ENCODE measurements around the gene CHCHD10.

CHCHD10 gene

DNA sequence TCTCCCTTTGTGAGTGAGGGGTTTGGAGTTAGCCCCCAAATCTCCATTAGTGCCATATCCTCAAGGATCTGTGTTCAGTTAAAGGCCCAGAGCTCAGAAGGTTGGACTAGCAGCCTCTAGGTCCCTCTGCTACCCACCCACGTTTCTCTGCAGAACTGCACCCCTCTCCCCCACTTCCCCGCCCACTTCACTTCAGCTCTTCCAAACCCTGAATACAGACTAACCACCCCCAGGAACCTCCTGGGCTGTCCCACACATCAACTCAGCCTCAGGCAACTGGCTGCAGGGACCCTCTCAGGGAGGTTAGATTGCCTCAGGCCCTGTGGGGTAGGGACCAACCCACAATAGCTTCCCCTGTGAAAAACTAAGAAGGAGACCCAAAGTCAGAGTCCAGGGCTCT, 14.4 kb downstream of the CHCHD10 start:
- peaks cover 12% of the 10 kb centered on the region for H3K4me1 Mint-ChIP-seq
- peak overlapping the region; percentile 52 to 72 (median 68) for H3K4me3 Mint-ChIP-seq
- no peaks in the 10 kb centered on the region for H3K27me3 Mint-ChIP-seq (ENCODE audit: low read depth)
- TF ChIP-seq, protein P1, sequence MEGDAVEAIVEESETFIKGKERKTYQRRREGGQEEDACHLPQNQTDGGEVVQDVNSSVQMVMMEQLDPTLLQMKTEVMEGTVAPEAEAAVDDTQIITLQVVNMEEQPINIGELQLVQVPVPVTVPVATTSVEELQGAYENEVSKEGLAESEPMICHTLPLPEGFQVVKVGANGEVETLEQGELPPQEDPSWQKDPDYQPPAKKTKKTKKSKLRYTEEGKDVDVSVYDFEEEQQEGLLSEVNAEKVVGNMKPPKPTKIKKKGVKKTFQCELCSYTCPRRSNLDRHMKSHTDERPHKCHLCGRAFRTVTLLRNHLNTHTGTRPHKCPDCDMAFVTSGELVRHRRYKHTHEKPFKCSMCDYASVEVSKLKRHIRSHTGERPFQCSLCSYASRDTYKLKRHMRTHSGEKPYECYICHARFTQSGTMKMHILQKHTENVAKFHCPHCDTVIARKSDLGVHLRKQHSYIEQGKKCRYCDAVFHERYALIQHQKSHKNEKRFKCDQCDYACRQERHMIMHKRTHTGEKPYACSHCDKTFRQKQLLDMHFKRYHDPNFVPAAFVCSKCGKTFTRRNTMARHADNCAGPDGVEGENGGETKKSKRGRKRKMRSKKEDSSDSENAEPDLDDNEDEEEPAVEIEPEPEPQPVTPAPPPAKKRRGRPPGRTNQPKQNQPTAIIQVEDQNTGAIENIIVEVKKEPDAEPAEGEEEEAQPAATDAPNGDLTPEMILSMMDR (IDR thresholded peaks at IDR 0.05; ENCODE audit: unreplicated experiment in 3 of 3) = no peak
- H3K27ac Mint-ChIP-seq = peak overlapping the region in 1 of 3 experiments; percentile 51
- no peaks in the 10 kb centered on the region for H3K9me3 Mint-ChIP-seq
- no peaks in the 10 kb centered on the region for H3K36me3 Mint-ChIP-seq (ENCODE audit: low read depth)

DNA sequence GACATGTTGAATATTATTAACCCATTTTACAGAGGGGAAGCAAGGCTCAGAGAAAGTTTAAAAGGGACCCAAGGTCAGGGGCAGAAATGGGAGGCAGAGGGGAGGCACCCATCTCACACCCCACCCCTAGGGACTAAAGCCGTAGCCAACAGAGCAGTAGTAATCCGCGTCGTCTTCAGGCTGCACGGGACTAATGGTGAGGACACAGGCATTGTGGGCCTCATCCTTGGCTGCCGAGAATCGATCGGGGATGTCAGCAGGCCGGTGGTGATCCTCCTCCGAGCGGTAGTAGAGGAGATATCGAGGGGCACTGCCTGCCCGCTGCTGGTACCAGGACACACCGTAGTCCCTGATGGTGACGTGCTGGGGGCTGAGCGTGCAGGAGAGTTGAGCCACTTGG, 15.0 kb downstream of the CHCHD10 start:
- Mint-ChIP-seq H3K9me3 (no peaks in the 10 kb centered on the region), H3K27me3 (ENCODE audit: low read depth) (no peaks in the 10 kb centered on the region), H3K27ac (peak overlapping the region in 2 of 3 experiments; percentile 78 to 88), H3K36me3 (ENCODE audit: low read depth) (no peaks in the 10 kb centered on the region), H3K4me3 (peak overlapping the region; percentile 69 to 83 (median 79)), H3K4me1 (peaks cover 12% of the 10 kb centered on the region)
- TF ChIP-seq, protein P1 (IDR thresholded peaks at IDR 0.05; ENCODE audit: unreplicated experiment in 3 of 3) = no peak

GRCh38 chr22:23752090-23752691, 15.6 kb downstream of the CHCHD10 start:
- TF ChIP-seq, protein P1 (IDR thresholded peaks at IDR 0.05; ENCODE audit: unreplicated experiment in 3 of 3) = no peak
- no peaks in the 10 kb centered on the region for H3K27me3 Mint-ChIP-seq (ENCODE audit: low read depth)
- no peaks in the 10 kb centered on the region for H3K9me3 Mint-ChIP-seq
- peaks cover 12% of the 10 kb centered on the region for H3K4me1 Mint-ChIP-seq
- H3K36me3 Mint-ChIP-seq (ENCODE audit: low read depth) = no peaks in the 10 kb centered on the region
- H3K4me3 Mint-ChIP-seq = peak overlapping the region; percentile 79 to 83 (median 80)
- H3K27ac Mint-ChIP-seq = peak overlapping the region in 2 of 3 experiments; percentile 78 to 88

DNA sequence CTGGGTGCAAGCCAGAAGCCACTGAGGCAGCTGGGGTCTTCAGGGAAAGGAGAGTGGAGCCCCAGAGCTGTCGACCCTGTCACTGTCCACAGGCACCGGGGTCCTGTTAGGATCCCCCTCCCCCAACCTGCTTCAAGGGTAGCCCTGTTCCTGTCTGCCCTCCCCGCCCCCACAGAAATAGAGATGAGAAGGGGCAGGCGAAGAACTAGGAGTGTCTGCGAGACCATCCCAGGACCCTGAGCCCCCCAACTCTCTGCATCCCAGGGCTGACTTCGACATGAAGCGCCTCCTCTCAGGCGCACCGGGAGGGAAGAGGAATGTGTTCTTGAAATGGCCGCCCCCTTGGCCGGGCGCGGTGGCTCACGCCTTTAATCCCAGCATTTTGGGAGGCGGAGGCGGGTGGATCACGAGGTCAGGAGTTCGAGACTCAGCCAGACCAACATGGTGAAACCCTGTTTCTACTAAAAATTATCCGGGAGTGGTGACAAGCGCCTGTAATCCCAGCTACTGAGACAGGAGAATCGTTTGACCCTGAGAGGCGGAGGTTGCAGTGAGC, 16.3 kb downstream of the CHCHD10 start:
- peak overlapping the region; percentile 83 to 85 (median 83) for H3K4me3 Mint-ChIP-seq
- peak overlapping the region; percentile 68 to 88 (median 88) for H3K27ac Mint-ChIP-seq
- no peaks in the 10 kb centered on the region for H3K9me3 Mint-ChIP-seq
- TF ChIP-seq, protein P1 (IDR thresholded peaks at IDR 0.05; ENCODE audit: unreplicated experiment in 3 of 3) = no peak
- H3K36me3 Mint-ChIP-seq (ENCODE audit: low read depth) = peaks cover 5% of the 10 kb centered on the region
- H3K4me1 Mint-ChIP-seq = peaks cover 16% of the 10 kb centered on the region
- H3K27me3 Mint-ChIP-seq (ENCODE audit: low read depth) = no peaks in the 10 kb centered on the region

DNA sequence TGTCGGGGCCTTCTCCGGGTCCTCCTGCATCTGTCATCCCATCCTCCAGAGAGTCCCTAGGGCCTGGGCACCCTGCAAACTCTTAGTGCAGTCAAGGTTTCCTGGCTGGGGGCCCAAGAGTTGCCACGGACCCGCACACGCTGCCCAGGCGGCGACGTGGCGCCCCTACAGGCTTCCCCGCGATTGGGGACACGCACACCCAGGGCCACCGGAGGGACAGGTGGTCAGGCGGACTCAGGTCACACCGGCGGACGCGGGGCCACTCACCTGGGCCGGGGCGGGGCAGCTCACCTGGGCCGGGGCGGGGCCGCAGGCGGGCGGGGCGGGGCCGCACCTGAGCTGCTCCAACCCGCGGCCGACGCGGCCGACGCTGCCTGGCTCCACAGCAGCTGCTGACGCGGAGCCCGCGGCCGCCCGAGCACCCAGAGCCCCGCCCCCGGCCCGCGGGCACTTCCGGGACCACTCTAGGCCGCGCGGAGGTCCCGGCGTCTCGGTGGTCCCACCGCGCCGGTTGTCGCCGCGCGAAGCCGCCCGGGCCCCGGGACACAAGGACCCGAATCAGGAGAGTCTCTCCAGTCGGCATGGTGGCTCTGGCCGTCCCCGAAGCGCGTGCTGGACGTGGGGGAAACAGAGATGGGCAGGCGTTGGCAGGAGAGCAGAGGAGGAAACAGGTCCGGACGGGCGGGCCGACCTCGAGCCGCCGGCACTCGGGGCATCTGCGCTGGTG, 16.9 kb downstream of the CHCHD10 start, which contains the start of gene ZNF70:
Gene ZNF70 (minus strand): TSS at position 399 of the 727 bp plus-strand sequence. CDS start 5,972 bp downstream, outside the sequence.
- Mint-ChIP-seq H3K36me3 (ENCODE audit: low read depth) (peaks cover 9% of the 10 kb centered on the region), H3K27ac (peak within 1 kb of the TSS; percentile 68 to 88 (median 88)), H3K9me3 (no peaks in the 10 kb centered on the region), H3K4me3 (peak within 1 kb of the TSS; percentile 88 to 94 (median 89)), H3K27me3 (ENCODE audit: low read depth) (no peaks in the 10 kb centered on the region), H3K4me1 (peaks cover 16% of the 10 kb centered on the region)
- TF ChIP-seq, protein P1 (IDR thresholded peaks at IDR 0.05; ENCODE audit: unreplicated experiment in 3 of 3) = peak in 1 of 3 experiments; percentile 14
